HG02943 (cell line): ENCODE results near the gene THAP4.

ENCODE experiments used
- ATAC-seq: cut with Tn5 transposase; IDR thresholded peaks from one replicate; pipeline ENCODE4 v1.9.1; 2021; ENCODE audit warnings: mild to moderate bottlenecking, low read depth, moderate library complexity; ENCODE audit not compliant: unreplicated experiment

THAP4 gene

DNA sequence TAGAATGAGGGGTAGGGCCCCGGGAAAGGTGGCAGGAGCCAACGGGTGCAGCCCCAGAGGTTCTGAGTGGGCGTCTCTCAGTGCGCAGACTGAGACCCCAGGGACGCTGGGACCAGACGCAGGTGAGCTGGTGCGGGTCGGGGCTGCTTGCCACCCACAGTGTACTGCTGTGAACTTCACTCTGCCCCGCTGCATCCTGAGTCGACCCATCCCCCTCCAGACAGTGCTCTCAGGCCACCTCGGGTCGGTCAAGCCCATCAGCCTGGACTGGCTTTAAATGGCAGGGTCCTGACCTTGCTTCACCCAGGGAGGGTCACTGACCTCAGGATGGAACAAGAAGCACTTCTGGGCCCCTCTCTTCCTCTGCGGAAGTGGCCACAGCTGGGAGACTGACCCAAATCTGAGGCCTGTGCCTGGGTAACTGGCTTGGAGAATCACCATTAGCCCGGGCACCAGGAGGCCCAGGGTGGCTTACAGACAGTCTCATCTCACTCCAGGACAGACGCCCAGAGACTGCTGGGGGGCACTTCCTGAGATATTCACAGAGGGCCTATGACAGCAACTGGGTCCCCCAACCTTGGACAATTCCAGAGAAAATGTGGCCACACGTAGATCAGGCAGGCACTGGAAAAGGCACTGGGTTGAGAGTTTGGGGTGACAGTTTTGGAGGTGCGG lies 102.1 kb downstream of the THAP4 start:
- ATAC-seq: no peak
